SIG-M5 (cell line): ENCODE results near the gene PTPRD.

Source experiments
- DNase-seq: peaks from one replicate; lab custom pipeline; 2025; lab: John Stamatoyannopoulos, UW

The PTPRD gene

GRCh38 chr9:10612641-10613398 is at the start of gene PTPRD:
Gene PTPRD (minus strand): TSS chr9:10613002.
- no peak for DNase-seq

- no peak for DNase-seq
Observed at GRCh38 chr9:10661994-10662393, 49.2 kb upstream of the PTPRD start.

DNA sequence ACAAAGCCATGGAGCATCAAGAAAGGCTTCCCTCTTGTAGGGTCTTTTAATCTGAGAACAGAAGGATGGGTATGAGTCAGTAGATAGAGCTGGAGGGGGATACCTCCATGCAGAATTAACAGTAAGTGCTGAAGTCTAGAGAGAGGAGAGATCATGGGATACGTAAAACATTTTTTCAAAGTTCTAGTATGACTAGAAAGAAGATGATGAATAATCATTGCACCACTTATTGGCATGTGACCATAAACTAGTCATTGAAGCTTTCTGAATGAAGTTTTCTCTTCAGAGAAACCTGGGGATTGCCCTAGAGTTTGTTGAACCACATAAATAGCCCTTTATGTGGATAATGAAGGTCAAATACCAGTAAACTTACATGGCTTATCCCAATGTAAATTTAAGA is 48.6 kb upstream of the PTPRD start:
- no peak for DNase-seq

DNA sequence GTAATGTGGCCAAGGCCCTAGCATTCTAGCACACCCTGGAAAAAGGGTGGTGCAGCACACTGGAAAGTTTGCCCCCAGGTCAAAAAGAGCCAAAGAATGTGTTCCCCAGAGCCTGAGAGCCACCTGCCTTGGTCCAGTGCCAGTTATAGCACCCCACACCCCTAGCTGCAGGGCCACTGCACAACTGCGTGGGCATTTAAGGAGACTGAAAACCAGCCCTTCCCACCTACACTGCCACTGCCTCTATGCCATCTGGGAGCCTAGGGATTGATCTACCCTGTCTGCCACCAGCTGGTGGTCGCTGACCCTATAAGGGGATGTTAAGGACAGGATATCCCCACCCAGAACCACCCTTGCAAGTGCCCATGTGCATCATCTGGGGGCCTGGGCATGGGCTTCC is 38.2 kb upstream of the PTPRD start:
- no peak for DNase-seq

- DNase-seq = no peak
Observed at GRCh38 chr9:10649076-10649475, 36.3 kb upstream of the PTPRD start.

DNA sequence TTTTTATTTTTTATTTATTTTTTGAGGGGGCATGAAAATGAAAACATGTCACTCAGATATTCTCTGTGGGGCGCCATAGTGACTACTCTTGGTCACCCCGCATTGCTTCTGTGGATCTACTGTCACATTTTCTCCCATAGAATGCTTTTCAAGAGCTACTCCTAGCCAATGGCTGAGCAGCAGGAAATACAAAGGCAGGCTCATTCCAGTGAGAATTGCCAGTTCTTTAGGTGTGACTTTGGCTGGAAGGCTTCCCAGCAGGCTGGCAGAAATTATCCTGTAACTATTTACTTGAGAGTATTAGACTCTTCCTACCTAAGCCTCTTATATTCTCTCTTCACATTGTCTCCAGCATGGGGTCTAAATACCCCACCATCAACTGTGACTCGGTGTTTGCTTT is 21.0 kb upstream of the PTPRD start:
- no peak for DNase-seq

DNA sequence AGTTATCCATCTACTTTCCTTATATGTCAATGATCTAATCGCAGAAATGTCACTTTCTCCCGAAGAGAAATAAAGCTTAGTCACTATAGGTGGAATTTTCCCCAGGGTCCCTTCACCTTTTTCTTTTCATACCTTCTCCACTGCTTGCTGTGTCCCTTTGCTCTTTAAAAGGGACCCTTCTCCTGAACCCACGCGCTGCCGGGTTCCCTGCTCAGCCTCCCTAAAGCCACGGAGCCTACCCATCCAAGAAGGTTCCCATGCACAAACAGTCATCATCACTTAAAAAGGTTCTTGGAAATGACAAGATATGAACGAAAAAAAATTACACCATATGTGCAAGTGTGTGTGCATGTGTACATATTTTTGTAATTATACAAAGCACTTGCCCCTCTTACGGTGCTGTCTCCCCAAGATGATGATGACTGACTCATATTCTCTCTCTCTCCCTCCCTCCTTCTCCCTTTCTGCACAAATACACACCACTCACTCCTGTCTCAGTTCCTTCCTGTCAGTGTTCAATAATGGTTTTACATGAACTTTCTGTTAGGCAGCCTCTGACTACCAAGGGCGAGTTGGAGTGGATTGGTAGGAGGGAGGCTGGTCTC is 1.5 kb upstream of the PTPRD start:
- DNase-seq = no peak

- DNase-seq = no peak
Observed at GRCh38 chr9:10613419-10613818, 617 bp upstream of the PTPRD start.

GRCh38 chr9:10605388-10605787 is 7.4 kb downstream of the PTPRD start:
- DNase-seq = no peak

DNA sequence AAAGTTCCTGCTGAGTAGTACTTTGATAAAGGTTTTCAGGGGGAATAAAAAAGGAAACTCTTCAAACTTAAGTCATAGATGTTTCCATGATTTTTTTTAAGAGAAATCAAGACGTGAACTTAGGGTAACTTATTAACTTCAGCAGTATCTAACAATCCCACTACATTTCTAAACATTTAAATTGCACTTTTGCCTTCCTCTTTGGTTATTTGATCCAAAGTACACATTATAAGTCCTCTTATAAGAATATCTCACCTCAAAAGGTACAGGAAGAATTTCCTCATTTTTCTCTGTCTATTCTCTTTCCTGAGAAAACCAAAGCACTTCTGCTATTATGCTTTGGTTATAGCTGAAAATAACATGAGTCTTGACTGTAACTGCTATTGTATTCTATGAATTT is 7.9 kb downstream of the PTPRD start:
- no peak for DNase-seq

- DNase-seq = no peak
Observed at GRCh38 chr9:10597801-10598200, 15.0 kb downstream of the PTPRD start.

GRCh38 chr9:10594482-10594881 is 18.3 kb downstream of the PTPRD start:
- no peak for DNase-seq

DNA sequence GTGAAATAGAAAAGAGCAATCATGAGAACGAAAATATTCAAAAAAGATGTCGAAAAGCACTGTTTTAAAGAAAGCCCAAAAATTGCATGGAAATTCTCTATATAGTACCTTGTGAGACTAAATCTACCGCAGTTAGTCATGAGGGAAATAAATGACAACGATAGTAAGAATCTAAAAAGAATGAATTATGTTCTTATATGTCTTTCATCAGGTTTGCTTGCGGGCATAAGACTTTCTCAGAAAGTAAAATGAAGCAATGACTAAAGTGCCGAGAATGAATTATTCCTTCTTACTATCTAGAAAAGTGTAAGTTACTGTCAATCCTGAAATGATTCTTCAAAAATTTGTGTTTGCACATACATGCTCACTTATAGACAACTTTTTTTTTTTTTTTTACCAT is 26.4 kb downstream of the PTPRD start:
- no peak for DNase-seq

DNA sequence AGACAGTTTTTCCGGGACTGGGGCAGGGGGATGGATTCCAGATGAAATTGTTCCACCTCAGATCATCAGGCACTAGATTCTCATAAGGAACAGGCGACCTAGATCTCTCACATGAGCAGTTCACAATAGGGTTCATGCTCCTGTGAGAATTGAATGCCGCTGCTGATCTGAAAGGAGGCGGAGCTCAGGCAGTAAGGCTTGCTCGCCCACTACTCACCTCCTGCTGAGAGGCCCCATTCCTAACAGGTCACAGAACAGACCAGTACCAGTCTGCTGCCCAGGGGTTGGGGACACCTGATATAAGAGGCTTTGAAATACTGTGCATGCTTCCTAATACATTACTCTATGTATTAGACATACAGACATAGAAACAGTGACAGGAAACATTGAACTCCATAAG is 41.1 kb downstream of the PTPRD start:
- no peak for DNase-seq

DNA sequence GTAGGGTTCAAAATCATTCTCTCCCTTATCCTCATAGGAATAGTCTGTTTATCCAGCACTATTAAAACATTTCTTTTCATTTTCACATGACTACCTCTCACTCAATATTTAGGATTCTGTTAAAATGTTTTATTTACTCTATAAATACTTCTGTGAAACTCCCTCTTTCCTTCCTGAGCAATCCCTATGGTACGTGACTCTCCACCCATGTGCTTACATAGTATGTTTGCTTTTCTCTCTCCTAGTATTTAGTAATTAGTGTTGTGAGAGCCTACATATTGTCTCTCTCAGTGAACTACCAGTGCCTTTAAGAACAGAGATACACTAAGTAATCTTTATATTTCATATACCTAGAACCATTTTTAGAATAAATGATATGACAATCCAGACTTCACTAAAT is 46.0 kb downstream of the PTPRD start:
- DNase-seq = no peak

GRCh38 chr9:10562581-10563343 is 50.0 kb downstream of the PTPRD start:
- no peak for DNase-seq

DNA sequence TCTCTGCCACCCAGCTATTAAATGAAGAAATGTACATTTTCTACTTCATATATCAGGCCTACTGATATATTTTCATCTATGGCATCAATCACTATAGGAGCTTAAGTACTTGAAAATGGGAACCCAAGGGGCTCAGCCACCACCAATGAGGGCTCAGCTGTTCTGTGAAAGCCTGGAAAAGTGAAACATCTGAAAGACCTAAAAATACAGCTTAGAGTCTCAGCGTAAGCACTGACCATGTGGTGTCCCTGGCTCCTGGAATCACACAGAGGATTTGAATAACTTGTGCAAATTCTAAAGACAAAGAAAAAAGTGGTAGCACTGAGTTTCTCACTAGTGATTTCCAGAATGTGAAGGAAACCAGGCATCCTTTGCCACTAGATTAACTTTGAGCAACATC is 64.5 kb downstream of the PTPRD start:
- no peak for DNase-seq

GRCh38 chr9:10538073-10538472 is 74.7 kb downstream of the PTPRD start:
- no peak for DNase-seq

- DNase-seq = no peak
Observed at GRCh38 chr9:10534850-10535249, 78.0 kb downstream of the PTPRD start.

DNA sequence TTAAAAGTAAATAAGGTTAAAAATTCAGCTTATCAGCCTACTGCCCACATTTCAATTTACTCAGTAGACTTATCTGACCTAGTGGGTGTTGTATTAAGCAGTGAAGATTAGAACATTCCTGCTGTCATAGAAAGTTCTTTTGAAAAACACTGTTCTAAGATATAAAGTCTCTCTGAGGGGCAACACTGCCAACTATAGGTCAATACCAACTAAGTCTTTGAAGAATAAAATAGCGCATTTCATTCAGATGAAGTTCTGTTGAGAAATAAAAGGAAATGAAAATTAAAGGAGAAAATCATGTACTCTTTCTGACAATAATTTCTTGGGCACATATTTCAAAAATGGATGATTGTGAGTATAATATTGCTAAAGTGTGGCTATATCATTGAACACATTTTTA is 86.8 kb downstream of the PTPRD start:
- DNase-seq = no peak

- DNase-seq = no peak
Observed at GRCh38 chr9:10523164-10523563, 89.6 kb downstream of the PTPRD start.

DNA sequence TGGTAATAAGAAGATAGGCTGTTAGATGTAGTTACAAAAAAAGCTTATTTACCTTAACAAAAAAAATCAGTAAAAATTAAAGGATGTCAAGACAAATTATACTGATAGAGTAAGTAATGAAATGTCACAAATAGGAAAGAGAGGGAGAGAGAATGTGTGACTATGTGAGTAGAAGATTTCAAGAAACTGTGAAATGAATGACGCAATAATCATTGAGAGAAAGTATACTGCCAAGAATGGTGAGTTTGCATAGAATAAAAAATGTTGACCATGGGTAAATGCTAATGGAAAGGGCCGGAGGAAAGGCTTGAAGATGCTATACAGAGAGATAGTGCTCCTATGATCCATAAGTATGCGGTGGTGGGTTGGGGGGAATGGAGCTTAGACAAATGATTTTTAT is 100.7 kb downstream of the PTPRD start:
- DNase-seq = no peak

DNA sequence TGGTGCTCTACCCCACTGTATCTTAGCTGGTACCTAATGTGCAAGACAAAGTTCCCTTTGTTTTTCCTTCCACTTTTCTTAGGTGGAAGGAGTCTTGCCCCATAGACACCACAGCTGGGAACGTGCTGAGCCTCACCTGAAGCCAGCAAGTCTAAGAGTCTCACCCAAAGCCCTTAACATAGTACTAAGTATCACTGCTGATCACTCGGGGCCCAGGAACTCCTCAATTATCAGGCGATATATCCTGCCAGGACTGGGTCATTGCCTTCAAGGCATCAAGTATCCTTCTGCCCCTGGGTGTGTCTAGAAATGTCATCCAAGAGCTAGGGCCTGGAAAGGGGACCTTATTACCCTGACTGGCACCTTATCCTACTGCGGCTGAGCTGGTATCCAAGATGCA is 123.9 kb downstream of the PTPRD start:
- no peak for DNase-seq
